Stimulated activated CD4-positive, alpha-beta T cell treated with anti-CD3 and anti-CD28 coated beads, TNF-alpha, amount 100 ng/mL, for 24 hours (primary cell): ENCODE data around the gene PDIA6.
"Not testable (repeated sequence)": the region's sequence is repeated elsewhere in the genome, so short reads cannot be mapped to it uniquely, and the experiment has no call there.

Source experiments
- DNase-seq, 3 experiments: peaks; one replicate each; pipeline ENCODE4 v3.0.0-alpha.2; 2020; ENCODE audit warnings: low read depth in 3 of 3

Gene PDIA6

DNA sequence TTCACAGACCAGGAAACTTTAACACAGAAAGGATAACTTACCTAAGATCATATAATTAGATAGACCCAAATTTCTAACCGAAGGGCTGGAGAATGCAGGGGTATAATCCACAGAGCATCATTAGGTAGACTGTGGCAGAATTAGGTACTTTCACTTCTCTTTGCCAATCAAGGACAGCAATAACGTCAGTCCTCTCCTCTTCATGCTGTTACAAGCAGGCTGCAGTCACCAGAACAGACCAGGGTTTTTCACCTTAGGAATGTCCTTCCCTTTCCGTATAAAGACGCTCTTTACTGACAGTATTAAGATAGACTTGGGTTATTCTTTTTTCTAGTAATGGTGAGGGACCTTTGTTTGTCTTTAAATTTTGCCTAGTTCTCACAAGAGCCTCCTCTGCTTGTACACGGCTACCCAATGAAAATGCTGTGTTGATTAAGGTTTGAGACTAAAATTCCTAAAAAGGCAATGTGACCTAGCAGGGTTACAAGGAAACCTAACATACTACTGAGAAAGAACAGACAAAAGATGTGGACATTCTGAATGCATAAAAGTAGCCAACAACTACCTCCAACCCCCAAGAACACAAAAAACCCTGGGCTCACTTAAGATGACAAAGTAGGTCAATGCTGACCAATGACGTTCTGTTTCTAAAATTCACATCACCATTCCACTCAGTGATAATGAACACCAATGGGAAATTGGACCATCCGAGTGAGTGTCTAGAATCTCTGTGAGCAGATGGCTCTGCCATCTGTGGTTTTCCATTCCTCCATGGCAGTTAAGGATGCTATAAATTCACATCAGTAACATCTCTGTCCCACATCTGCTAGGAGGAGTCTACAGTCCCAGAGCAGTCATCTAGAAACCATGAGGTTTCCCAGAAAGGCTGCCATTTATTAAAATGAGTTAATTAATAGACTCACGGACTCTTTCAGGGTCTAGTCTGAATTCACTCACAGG is 2.1 kb downstream of the PDIA6 start:
- no peak for DNase-seq

DNA sequence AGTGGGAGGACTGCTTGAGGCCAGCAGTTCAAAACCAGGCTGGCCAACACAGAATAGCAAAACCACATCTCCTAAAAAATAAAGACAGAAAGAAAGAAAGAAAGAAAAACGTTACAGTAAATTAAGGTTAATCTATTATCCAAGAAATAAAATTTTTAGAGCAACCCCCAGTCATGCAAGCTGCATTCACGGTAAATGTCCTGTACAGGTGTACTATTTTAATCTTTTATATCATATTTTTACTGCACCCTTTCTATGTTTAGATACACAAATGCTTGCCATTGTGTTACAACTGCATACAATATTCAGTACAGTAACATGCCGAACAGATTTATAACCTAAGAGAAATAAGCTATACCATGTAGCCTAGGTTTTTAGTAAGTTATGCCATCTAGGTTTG is 6.0 kb downstream of the PDIA6 start:
- DNase-seq, result no peak

DNA sequence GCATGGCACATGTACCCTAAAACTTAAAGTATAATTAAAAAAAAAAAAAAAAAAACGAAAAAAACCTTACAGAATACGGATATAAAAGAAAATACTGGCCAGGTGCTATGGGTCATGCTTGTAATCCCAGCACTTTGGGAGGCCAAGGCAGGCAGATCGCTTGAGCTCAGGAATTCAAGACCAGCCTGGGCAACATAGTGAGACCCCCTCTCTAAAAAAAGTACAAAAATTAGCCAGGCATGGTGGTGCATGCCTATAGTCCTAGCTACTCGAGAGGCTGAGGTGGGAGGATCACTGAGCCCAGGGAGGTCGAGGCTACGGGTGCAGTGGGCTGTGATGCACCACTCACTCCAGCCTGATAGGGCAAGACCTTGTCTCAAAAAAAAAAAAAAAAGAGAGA is 6.6 kb downstream of the PDIA6 start:
- not testable (repeated sequence) for DNase-seq

DNA sequence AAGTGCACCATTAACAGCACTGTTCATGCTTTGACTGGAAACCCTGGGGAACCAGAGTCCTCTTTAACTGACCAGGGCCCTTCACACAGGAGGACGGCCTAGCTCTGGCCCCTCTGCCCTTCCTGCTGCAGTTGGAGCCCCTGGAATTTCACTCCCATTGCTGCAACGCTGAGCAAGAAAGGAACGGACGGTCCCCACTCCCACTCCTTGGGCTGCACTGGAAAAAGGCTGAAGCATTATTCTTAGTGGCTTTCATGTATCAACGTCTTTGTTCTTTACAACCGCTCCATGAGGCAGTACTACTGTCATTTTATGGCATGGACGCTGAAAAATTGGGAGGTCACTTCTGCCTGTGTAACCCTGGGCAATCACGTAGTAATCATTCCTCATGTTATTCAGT is 9.9 kb downstream of the PDIA6 start:
- no peak for DNase-seq

DNA sequence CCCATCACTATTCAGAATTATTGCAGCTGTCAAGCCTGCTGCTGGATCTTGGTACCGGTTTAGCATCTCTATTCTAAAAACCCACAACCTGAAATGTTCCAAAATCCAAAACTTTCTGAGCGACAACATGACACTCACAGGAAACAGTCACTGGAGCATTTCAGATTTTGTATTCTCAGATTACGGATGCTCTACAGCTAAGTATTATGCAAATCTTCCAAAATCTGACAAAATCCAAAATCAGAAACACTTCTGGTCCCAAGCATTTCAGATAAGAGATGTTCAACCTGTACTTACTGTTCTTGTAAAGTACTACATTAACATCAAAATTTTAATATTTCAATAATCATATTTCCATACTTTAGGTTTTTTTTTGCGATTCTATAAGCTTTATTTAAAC is 12.4 kb downstream of the PDIA6 start:
- DNase-seq, result no peak

DNA sequence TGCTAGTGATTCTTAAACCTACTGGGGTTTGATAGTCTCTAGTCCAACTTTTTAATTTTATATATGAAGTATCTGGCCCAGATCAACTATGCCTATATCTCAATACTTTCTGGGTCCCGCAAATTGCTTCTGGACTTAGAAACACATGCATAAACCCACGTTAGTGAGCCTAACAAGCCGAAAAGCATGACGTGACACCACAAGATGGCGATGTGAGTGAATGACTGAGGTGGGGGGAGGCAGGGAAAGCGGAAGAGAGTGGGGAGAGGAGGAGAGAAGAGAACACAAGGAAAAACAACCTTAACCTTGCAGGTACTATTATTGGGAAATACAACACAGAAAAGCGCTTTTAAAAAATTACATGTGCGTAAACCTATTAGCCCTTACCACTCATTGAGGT is 13.8 kb downstream of the PDIA6 start:
- DNase-seq, result no peak

DNA sequence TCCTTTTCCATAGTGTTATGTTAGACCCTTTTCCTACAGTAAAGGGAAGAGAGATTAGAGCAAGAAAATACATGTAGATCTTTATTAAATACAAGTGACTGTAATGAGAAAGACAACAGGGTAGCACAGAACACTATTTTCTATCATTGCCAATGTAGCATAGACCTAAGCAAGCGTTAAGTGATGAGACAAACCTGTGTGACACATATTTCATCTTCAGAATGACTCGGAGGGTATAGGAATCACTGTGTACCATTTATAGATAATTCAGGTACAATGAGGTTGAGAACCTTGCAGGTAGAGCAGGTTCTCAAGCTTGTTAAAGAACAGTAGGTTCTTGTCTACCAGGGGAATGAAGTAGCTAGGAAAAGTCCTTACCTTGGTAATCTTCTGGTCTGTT is 15.9 kb downstream of the PDIA6 start:
- no peak for DNase-seq

DNA sequence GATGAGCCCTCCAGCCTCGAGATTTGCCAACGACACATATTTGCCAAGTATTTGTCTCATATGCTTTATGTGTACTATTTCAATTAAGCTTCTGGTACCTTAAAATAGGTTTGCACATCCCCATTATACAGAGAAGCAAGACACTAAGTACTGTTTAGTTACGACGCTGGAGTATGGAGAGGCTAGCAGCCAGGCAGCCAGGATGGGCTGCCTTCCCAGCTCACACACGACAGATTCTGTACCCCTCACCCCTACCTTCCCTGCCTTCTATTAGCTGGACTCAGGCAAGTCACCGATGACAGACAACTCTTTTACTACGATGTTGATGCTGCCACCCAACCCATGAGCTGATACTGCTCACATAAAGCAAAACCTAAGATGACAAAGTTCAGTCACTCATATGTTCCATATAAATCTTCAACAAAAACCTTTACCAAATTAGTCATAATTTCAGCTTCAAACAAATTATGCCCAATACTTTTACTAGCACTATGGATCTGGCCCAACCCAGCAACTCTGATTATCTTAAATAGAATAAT is 17.0 kb downstream of the PDIA6 start:
- no peak for DNase-seq

DNA sequence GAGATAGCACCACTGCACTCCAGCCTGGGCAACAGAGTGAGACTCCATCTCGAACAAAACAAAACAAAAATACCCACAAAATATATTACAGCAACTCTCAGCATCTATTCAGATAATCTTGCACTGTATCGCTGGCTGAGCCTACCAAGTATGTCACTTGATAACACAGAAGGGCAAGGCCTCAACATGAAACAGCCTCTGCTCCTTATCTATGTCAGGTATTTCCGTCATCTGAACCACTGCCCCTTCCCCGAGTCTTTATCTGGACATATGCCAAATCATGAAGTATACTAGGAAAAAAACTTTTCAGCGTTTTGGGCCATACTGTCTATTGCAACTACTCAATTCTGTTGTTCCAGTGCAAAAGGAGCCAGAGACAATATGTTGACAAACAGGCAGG is 17.7 kb downstream of the PDIA6 start:
- no peak for DNase-seq

DNA sequence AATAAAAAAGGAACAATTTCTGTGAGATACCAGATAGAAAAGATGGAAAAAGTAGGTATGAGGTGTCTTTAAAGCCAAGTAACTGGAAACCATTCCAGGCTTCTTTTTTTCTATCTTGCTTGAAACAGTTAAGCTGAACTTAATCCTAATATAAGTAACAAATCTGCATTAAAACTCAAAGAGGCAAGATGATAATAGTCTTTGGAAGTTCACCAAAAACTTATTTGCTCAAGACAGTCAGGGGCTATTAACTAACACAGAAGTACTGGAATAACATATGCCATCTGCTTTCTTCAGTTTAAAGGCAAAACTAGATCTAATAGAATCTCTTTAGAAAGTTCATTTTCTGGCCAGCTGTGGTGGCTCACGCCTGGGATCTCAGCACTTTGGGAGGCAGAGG is 18.8 kb downstream of the PDIA6 start:
- no peak for DNase-seq

DNA sequence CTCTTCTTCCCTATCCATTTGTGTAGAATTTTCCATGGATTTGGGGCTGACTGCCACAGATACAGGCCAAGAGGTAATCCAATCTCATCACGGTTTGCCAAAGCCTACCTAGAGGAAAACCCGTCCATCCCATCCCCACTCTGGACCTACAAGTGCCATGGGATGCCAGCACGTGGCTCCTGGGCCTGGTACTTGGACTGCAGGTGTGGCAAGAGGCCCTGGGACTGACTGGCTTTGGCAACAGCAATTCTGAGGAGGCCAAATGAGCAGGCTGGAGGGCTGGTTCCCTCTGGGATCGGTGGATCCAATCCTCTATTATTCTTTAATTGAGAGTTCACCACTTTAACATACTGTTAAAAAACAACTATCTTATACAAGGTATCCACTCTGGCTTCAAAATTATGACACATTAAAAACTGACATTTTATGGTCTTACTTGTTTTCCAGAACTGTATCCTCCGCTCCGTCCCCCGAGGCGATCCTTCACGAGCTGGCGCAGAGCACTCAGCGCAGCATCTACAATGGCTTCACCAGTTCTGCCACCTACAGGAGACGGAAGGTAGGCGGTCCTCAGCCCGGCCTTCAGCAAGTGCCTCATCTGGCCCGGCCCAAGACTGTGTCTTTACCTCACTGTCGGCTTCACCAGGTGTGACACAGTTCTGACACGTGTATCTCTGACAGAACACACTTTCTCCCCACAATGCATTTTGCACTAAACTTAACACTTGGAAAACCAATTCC is 19.8 kb downstream of the PDIA6 start:
- no peak for DNase-seq

DNA sequence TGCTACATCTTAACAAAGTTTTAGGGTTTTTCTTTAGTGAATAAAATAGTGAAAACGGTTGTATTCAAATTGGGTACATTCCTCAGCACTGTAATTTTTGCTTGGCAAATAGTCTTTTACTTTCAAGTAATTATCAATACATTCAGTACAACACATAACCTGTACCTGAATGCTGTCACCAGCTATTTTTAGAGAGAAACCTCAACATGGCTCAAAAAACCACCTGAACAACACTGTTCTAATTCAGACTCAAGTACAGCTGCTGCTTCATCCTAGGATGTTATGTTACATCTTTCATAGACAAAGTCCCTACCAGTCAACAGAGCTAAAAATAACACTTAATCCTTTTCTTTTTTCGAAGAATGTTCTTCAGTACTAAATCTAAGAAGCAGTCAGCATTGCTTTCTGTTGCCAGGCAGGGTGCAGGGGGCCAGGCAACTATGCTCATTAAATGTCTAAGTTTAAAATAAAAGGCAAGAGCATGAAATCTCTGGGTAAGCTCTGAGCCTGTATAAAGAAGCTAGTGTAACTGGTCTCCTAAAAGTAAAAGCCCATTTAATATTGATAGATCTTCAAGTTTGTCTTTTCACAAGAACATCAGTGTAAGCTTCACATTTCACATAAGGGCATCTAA is 20.5 kb downstream of the PDIA6 start:
- DNase-seq, result no peak

DNA sequence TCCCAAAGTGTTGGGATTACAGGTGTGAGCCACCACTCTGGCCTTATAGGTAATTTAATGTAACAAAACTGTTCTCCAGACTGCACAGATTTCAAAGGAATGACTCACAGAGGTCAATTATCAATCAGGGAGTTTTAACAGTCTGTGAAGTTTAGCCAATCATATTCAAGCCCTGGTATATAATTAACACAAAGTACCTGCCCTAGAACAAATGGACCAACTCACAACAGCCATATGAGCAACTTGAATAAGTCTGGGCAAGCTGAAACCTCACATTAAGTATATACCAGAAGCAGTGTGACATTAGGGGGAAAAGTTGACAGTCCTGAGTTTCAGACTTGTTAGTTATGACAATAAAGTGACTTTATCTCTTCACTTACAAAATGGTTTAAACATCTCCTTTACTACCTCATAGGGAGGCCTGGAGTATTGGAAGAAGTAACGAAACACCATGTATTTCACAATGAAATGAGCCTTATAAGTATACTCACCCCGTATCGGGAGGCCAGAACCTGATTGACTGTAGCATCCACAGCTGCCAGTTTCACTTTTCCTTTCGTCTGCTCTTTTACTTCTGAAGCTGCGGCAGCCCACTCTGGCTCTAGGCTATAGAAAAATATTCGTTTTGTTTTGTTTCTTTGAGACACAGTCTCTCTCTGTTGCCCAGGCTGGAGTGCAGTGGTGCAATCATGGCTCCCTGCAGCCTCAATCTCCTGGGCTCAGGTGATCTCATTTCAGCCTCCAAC is 22.2 kb downstream of the PDIA6 start:
- DNase-seq, result no peak

DNA sequence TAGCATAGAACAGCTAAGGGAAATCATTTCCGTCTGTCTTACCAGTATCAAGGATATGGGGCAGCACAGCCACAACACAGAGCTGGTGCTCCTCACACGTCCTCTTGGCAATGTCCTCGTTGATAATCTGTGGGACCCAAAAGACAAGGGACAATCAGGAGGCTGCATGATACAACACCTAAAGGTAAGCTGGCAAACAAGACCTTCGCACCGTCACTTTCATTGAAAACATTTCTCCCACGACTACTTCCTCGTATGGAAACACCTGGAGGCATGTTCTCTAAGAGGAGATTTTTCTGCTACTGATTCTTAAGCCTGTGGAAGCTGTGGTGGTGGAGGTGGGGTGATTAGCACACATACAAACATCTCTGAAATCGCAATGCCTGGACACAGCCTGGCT is 23.7 kb downstream of the PDIA6 start:
- no peak for DNase-seq

DNA sequence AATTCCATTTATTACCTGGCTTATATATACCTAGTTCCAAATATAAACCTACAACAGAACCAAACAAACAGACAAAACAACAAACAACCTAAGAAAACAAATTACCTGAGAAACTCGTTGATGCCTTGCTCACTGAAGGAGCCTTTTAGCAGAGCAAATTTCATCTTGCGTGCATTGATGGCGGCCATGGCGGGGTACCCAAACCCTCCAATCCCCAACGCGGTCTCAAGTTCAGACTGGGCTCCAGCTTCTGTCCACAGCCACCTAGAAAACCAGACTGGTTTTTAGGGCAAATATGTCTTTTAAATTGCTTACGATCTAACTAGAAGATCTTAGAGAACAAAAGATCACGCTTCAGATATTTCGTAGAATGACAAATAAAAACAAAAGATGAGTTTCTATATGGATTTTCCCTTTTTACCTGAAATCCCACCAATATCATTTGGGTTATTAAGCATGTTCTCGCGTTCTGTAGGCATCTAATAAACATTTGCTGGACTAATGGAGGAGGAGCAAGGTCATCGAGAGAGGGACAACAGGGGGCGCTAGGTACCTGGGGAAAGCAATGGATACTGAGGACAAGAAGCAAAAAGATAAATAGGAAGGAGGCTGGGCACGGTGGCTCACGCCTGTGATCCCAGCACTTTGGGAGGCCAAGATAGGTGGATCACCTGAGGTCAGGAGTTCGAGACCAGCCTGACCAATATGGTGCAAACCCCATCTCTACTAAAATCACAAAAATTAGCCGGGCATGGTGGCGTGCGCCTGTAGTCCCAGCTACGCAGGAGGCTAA is 25.2 kb downstream of the PDIA6 start:
- peak in 1 of 3 experiments; percentile 28 for DNase-seq

DNA sequence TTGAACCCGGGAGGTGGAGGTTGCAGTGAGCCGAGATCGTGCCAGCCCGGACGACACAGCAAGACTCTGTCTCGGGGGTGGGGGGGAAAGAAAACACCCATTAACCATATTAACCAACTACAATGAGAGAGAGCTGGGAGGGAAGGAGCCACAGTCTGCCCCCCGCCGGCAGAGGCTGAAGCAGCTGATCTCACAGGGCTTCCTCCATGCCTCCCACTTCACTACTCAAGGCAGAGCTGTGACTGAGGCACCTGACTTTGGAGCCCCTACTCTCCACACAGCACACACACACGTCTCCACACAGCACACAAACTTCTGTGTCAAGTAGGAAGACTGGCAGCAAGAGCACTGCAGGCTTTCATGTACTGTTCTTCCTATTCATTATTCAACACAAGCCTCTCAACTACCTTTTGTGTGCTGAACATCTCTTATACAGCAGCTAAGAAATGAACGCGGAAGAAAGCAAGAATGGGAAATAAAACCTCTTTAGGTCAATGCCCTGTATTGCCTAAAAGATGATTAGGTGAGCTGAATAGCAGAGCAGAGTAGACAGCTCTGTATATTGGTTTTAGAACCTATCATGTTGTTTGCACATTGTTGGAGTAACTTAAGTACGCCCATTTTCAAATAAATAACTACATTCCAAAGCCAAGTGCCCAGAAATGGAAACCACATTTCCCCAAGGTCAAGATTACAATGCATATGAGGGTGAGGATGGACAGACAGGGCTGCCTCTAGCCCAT is 26.2 kb downstream of the PDIA6 start:
- DNase-seq, result no peak

DNA sequence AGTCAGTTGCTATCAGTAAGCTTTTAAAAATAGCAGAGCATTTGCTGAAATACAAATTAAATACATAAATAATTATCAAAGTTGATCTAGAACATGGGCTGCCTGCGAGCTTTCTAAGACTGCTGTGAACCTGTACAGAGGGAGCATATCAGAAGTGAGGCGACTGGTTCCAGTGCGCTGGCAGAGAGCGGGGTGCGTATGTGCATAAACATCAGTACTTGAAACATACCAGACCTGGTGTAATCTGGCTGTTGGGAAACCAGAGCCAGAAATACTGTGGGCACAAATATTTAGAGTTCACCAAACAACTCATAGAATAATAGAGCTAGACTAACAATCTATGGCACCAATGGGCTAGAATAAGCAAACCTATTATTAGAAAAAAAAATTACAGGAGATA is 27.3 kb downstream of the PDIA6 start:
- no peak for DNase-seq

DNA sequence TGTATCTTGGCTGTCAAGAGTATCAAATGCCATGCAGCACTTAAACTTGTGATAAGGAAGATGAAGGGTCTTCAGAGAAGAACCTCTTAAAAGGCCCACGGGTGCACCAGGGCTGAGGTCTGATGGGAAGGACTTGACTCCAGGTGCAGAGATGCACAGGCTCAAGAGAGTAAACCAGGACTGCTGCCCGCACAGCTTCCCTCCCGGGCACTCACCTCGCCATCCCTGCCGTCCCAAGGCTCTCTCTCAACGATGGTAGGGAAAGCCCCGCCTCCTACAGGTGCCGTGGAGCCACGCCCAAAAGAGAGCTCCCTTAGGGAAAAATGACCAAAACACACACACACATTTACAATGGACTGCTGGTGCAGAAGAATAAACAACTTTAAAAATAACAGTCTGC is 27.9 kb downstream of the PDIA6 start:
- no peak for DNase-seq

DNA sequence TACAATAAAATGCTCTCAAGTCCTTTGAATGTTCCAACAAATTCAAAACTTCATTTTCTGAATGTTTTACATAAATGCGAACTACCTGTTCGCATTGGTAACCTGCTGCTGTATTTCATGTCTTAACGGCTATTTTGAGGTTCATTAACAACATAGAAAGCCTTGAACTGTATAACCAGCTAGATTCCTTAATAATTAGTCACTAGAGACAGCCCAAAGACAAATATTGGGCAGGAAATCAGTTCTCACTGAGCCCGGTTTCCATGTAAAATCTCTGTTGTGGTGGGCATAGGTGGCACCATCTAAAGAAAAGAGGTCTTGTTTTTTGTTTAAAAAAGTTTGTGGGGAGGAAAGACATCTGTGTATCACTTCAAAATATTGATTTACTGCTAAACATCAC is 29.2 kb downstream of the PDIA6 start:
- DNase-seq, result no peak

DNA sequence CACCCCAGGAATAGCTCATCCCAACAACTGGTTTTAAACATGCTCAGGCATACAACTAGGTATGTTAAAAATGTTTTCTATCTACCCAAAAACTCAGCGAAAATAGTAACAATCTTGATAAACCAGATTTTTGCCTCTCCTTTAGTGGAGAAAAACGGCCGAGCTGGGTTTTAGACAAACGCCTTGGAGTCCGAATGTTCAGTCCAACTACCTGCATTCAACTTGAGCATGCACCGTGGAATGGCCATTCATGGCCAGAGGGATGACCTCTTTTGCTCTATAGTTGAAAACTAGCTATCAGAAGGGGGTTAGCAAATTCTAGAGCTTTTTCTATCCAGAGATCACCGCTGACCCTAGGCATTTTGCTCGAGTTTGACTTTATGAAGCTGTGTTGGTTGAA is 30.8 kb downstream of the PDIA6 start:
- no peak for DNase-seq
